Raji (cell line): ENCODE data around the gene SLC25A20.

ENCODE experiments used
- POLR2A ChIP-seq: IDR thresholded peaks from 2 replicates; pipeline ENCODE4 v1.6.1; 2011; ENCODE audit warnings: low read depth, low read length, control low read depth; ENCODE audit not compliant: insufficient read depth

Gene SLC25A20, protein sequence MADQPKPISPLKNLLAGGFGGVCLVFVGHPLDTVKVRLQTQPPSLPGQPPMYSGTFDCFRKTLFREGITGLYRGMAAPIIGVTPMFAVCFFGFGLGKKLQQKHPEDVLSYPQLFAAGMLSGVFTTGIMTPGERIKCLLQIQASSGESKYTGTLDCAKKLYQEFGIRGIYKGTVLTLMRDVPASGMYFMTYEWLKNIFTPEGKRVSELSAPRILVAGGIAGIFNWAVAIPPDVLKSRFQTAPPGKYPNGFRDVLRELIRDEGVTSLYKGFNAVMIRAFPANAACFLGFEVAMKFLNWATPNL

DNA sequence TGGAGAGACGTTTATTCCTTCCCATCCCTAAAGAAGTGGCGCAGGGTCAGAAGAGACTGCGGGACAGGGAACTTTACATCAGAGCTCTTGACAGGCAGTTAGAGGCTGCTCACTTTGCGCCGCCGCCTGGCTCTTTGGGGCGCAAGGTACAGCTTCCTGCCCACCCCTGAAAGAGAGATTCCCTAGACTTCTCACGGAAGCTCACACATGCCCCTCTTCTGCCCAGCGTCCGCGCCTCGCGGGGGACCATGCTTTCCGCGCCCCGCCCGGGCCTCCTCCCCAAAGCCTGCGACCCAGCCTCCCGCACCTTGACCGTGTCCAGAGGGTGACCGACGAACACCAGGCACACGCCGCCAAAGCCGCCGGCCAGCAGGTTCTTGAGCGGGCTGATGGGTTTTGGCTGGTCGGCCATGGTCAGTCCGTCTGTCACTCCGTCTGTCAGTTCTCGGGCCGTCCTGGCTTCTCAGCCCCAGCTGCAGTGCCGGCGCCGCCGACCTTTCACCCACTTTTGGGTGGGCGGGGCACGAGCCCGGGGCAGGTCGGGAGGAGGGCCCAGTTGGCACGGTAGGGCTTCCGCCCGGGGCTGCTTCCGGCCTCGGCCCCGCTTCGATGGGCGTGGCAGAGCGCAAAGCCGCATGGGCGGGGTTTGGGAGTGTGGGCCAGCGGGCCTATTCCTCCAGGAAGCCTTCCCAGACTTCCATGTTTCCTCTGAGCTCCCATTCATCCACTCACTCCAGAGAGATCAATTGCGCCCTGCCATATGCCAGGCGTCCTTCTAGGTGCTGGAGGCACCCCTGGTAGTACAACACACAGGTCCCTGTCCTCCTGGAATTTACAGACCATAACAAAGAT lies at the start of gene SLC25A20:
Gene SLC25A20 (minus strand): TSS at position 500 of the 852 bp plus-strand sequence. CDS start 88 bp downstream, at position 412.
- TF ChIP-seq POLR2A: peak; percentile 57; the same call in 1 of the 2 replicates

DNA sequence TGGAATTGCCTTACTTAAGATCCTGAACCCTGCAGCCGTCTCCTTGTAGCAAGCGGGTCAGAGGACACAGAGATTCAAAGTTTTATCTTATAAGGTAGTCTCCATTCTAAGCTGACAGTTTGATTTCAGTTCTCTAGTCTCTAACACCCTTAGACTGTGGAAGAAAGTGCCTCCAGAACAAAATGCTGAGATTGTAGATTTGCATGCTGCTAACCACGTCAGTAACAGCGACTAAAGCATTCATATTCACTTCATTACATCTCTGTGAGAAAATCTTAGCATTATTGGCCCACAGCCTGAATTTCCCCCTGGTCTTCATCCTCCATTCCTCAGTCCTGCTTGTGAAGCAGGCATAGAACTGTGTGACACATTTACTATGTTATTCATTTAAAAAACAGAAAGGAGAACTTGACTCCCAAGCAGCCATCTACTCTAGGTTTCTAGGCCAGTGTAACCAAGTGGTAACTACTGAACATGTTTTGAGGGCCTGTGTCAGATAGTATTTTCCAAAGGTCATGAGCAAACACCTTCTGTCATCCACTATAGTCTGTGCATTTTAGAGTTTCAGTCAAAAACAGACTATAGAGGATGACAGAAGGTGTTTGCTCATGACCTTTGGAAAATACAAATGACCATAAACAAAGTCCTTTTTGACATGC lies 47.3 kb upstream of the SLC25A20 start:
- no peak for TF ChIP-seq POLR2A

DNA sequence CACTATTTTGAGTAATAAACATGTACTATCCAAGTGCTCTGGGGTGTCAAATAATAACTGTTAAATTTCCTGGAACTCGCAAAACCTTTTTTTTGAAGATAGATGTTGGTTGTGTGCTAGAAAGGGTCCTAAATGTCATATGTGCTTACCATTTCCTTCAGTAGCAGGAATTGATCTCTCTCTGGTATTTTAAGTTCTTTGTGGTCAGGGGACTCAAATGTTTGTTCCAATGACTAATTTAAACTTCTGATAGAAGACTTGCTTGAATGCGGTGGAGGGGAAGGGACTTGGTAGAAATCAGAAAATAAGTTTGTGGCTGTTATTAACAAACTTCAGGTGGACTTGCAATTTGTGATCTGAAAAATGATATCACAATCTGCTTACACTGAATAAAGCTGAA lies 46.8 kb upstream of the SLC25A20 start:
- no peak for TF ChIP-seq POLR2A

DNA sequence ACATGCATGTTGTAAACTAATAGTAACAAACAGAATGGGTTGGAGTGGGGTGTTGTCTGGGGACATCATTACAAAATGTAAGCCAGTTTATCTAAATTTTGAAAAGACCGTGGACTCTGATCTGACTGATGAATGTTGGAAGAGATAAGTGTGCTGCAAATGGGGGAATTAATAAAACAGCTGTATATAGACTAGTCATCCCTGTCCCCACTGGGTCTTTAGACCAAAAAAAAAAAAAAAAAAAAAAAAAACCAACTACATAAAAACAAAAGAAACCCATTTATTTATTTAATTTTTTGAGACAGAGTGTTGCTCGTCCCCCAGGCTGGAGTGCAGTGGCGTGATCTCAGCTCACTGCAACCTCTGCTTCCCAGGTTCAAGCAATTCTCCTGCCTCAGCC lies 40.0 kb upstream of the SLC25A20 start:
- no peak for TF ChIP-seq POLR2A

DNA sequence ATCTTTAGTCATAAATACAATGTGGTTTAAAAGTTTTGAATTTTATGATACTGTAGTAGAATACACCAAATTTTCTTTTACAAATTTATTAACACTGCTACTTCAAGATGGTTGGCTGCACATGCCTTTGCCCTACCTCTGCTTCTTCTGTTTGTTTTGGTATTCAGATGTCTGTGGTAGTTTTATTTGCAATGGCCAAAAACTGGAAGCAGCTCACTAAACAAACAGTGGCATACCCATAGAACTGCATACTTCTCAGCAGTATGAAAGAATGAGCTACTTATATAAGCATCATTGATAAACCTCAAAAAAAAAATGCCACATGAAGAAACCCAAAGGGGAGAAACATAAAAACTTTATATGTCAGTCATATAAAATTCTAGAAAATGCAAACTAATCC lies 39.5 kb upstream of the SLC25A20 start:
- no peak for TF ChIP-seq POLR2A

GRCh38 chr3:48935530-48935929 lies 36.8 kb upstream of the SLC25A20 start:
- TF ChIP-seq POLR2A: no peak

DNA sequence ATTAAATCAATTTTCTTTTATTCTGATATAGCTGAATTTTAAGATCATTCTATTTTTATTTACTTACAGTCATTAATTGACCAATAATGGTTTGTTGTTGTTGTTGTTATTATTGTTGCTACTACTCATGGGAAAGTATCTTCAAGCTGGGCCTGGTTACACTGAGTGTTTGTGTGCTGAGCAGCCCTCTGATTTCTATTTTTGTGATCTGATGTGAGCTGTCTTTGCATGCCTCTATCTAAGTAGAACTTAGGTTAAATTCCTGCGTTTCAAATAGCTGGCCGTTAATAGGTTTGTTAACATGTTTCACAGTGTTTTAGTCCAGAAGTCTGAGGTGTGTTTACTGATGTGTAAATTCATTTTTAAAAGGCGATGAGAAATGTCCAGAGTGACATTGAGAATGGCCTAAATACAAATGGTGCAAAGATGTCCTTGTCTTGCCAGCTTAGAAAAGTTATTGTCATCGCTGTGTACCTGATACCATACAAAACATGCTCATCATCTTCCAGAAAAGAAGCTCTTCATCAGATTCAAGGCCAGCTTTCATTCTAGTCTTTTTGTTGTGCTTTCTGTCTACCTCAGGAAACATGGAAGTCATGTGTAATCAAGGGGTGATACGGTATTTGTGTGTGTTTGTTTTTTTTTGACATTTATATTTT lies 35.8 kb upstream of the SLC25A20 start:
- no peak for TF ChIP-seq POLR2A

- no peak for TF ChIP-seq POLR2A
Observed at GRCh38 chr3:48931944-48932580, 33.4 kb upstream of the SLC25A20 start.

- TF ChIP-seq POLR2A: no peak
Observed at GRCh38 chr3:48930590-48930989, 31.9 kb upstream of the SLC25A20 start.

DNA sequence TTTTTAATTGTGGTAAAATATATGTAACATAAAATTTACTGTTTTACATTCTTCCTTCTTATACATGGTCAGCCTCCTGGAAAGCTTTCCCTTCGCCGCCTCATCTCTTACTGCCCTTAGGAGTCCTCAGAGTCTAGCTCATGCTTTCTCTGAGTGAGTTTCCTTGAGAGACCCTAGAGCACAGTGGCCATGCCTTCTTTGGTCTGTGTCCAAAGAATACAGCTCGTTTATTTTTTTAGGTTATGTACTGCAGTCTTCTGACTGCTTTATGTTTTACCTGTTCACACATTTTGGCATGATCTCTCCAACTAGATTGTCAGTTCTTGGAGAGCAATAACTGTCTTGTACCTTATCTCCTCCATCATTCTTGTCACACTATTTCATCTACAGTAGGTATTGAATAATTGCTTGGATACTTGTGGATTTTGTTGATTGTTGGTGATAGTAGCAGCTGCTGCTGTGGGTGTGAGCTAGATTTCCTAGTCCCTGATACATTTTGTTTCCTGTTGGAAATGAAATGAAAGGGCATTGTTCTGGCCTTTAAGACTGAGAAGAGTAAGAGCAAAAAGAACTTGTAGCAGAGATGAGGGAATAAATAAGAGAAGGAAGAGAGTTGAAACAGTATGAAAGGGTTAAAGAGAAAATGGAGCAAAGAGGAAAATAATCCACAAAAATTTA lies 30.8 kb upstream of the SLC25A20 start:
- TF ChIP-seq POLR2A: no peak

GRCh38 chr3:48928679-48929078 lies 30.0 kb upstream of the SLC25A20 start:
- TF ChIP-seq POLR2A: no peak

DNA sequence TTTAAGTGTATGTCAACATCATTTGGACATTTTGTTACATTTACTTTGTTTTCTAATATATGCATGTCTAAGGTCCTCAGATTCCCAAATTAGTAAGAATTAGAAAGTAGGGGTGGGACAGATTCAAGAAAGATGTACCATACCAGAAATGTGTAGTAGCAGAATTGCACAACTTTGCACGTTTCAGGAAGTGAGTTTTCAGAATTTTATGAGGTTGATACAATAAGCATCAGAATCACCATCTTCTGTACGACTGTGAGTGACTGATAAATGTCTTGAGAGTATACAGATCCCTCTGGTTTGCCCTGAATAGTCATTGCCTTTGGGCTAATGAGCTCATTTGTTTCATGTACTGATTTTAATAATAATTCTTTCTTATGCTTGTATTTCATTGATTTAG lies 29.2 kb upstream of the SLC25A20 start:
- TF ChIP-seq POLR2A: no peak

DNA sequence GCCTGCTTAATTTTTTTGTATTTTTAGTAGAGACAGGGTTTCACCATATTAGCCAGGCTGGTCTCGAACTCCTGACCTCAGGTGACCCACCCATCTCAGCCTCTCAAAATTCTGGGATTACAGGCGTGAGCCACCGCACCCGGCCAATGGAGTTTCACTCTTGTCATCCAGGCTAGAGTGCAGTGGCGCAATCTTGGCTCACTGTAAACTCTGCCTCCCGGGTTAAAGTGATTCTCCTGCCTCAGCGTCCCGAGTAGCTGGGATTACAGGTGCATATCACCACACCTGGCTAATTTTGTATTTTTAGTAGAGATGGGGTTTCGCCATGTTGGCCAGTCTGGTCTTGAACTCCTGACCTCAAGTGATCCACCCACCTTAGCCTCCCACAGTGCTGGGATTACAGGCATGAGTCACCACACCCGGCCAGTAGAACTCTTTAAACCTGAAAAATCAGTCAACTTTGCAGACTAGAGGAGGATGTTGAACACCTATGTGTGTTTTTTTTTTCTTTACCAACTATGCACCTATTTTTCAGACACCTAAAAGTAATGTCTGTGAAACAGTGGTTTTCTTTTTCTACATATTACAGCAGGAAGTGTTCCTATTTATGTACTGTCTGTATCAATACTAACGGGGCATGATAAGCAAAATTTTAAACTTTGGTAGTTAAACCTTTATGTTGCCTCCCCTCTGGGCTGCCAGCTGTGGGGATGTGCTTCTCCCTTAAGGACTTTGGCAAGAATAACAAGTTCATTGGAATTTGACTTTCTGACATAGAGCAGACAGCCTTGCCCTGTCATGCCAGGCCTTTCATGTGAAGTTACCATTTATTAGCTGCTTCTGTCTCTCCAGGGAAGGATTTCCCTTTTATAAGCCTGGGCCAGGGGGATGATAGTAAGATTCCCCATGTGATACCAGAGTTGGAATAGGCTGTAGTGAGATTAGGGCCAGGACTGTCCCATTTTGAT lies 28.0 kb upstream of the SLC25A20 start:
- TF ChIP-seq POLR2A: no peak
